C4-2B (cell line): ENCODE measurements around the gene OSBPL8.

Source experiments
- CTCF ChIP-seq: fragments of 450-650 bp; conservative IDR thresholded peaks from 2 replicates; pipeline ENCODE4 v1.5.1; 2017; ENCODE audit warnings: mild to moderate bottlenecking
- ZFX ChIP-seq: fragments of 450-650 bp; IDR thresholded peaks from 2 replicates; pipeline ENCODE4 v1.6.1; 2017

GRCh38 chr12:76337583-76337982 is 222.0 kb downstream of the OSBPL8 start:
- TF ChIP-seq CTCF: no peak
- no peak for TF ChIP-seq ZFX
